GM23338 (cell line): Measurements from ENCODE around the gene TMSB15C. TPM values are rescaled to one million over a fixed set of nuclear protein-coding genes. Genes with fewer than 3 reads are reported as not detected.
A peak's percentile ranks its signal among the peaks of the same experiment; 100 is the strongest.

Source experiments
- ATAC-seq: fragments of 200-7000 bp; cut with Tn5 transposase; 3 replicates; pipeline ENCODE4 v1.9.1; 2020
- DNase-seq: peaks from one replicate; pipeline ENCODE4 v3.0.0-alpha.2; 2015; ENCODE audit warnings: low spot score
- H2AFZ ChIP-seq: fragments of 200-600 bp; sonication (generic); 2 replicates; pipeline ENCODE4 v1.8.0; 2016; ENCODE audit warnings: antibody characterized with exemption, mild to moderate bottlenecking, moderate library complexity
- H3F3A ChIP-seq: fragments of 200-600 bp; sonication (generic); replicated peaks from 2 replicates; pipeline ENCODE4 v1.8.0; 2017; ENCODE audit warnings: antibody characterized with exemption, mixed run types, low read depth
- H3K27ac ChIP-seq: fragments of 200-600 bp; sonication (generic); 2 replicates; pipeline ENCODE4 v1.6.1; 2016; ENCODE audit warnings: low read depth
- H3K27me3 ChIP-seq: fragments of 200-600 bp; sonication (generic); 2 replicates; pipeline ENCODE4 v1.8.0; 2016; ENCODE audit warnings: mild to moderate bottlenecking, mixed run types, moderate library complexity; ENCODE audit not compliant: insufficient read depth
- H3K36me3 ChIP-seq: fragments of 200-600 bp; sonication (generic); 2 replicates; pipeline ENCODE4 v1.8.0; 2016; ENCODE audit warnings: mild to moderate bottlenecking; ENCODE audit not compliant: insufficient read depth
- H3K4me1 ChIP-seq: fragments of 200-600 bp; sonication (generic); 2 replicates; pipeline ENCODE4 v1.8.0; 2016; ENCODE audit warnings: mild to moderate bottlenecking, moderate library complexity; ENCODE audit not compliant: insufficient read depth
- H3K4me2 ChIP-seq: fragments of 200-600 bp; sonication (generic); 2 replicates; pipeline ENCODE4 v1.7.1; 2017; ENCODE audit warnings: mixed run types
- H3K4me3 ChIP-seq: fragments of 200-600 bp; sonication (generic); 2 replicates; pipeline ENCODE4 v1.6.1; 2016; ENCODE audit warnings: mixed run types
- H3K79me2 ChIP-seq: fragments of 200-600 bp; sonication (generic); replicated peaks from 2 replicates; pipeline ENCODE4 v1.8.0; 2017; ENCODE audit warnings: mild to moderate bottlenecking; ENCODE audit not compliant: insufficient read depth
- H3K9me2 ChIP-seq: fragments of 200-600 bp; sonication (generic); 2 replicates; pipeline ENCODE4 v1.8.0; 2017; ENCODE audit not compliant: insufficient read depth
- H4K20me1 ChIP-seq: fragments of 200-600 bp; sonication (generic); replicated peaks from 2 replicates; pipeline ENCODE4 v1.8.0; 2017; ENCODE audit warnings: mild to moderate bottlenecking; ENCODE audit not compliant: insufficient read depth
- H3K27ac Mint-ChIP-seq: 2 replicates; pipeline ENCODE4 v1.8.0; 2020; ENCODE audit warnings: inconsistent platforms, mild to moderate bottlenecking, moderate library complexity, mixed read lengths
- H3K27me3 Mint-ChIP-seq: 3 replicates; pipeline ENCODE4 v1.8.0; 2022; ENCODE audit warnings: low read depth, mild to moderate bottlenecking, moderate library complexity, mixed read lengths, inconsistent platforms; ENCODE audit not compliant: insufficient read depth, poor library complexity
- H3K36me3 Mint-ChIP-seq: 3 replicates; pipeline ENCODE4 v1.8.0; 2021; ENCODE audit warnings: low read depth, mild to moderate bottlenecking, inconsistent platforms, moderate library complexity, mixed read lengths
- H3K4me1 Mint-ChIP-seq: 3 replicates; pipeline ENCODE4 v1.8.0; 2020; ENCODE audit warnings: mild to moderate bottlenecking, inconsistent platforms, mixed read lengths
- H3K4me3 Mint-ChIP-seq: 3 replicates; pipeline ENCODE4 v1.8.0; 2021; ENCODE audit warnings: moderate library complexity, mild to moderate bottlenecking, inconsistent platforms, mixed read lengths
- H3K9me3 Mint-ChIP-seq: 3 replicates; pipeline ENCODE4 v1.8.0; 2020; ENCODE audit warnings: moderate library complexity, mild to moderate bottlenecking, inconsistent platforms, mixed read lengths
- CTCF ChIP-seq, 2 experiments: fragments of 200-600 bp in 1 of 2; sonication (generic) in 1 of 2; conservative IDR thresholded peaks; 2 replicates each; pipeline versions ENCODE4 v1.5.1 to v1.6.1; 2016 to 2017; ENCODE audit warnings: antibody characterized with exemption in 2 of 2, low read depth in 2 of 2, mild to moderate bottlenecking in 2 of 2, moderate library complexity in 1 of 2
- EZH2 ChIP-seq: fragments of 200-600 bp; sonication (generic); IDR thresholded peaks from one replicate; pipeline ENCODE4 v1.8.0; 2017; ENCODE audit warnings: antibody characterized with exemption, mild to moderate bottlenecking, low read depth; ENCODE audit not compliant: unreplicated experiment
- JUNB ChIP-seq: IDR thresholded peaks from one replicate; pipeline ENCODE4 v1.6.1; 2016; ENCODE audit warnings: antibody characterized with exemption; ENCODE audit not compliant: unreplicated experiment
- POLR2AphosphoS5 ChIP-seq: IDR thresholded peaks from 2 replicates; pipeline ENCODE4 v1.6.1; 2016; ENCODE audit warnings: antibody characterized with exemption, low read depth
- REST ChIP-seq: IDR thresholded peaks from one replicate; pipeline ENCODE4 v1.6.1; 2018; ENCODE audit warnings: antibody characterized with exemption; ENCODE audit not compliant: unreplicated experiment
- STAT1 ChIP-seq: IDR thresholded peaks from one replicate; pipeline ENCODE4 v1.6.1; 2016; ENCODE audit warnings: antibody characterized with exemption; ENCODE audit not compliant: unreplicated experiment
- ZNF114 ChIP-seq: fragments of 250-450 bp; sonication (Bioruptor Pico); IDR thresholded peaks from 2 replicates; pipeline ENCODE4 v1.5.0; 2020; ENCODE audit warnings: mild to moderate bottlenecking, moderate library complexity
- ZNF331 ChIP-seq: fragments of 250-450 bp; sonication (Bioruptor Pico); IDR thresholded peaks from 2 replicates; pipeline ENCODE4 v1.5.0; 2020; ENCODE audit warnings: low read depth, mild to moderate bottlenecking, moderate library complexity
- polyA plus RNA-seq: library from polyadenylated mRNA; unstranded; fragments of >200 nt; fragmentation: Nextera tagmentation; extraction: Ambion mirVana; gene quantifications from 2 replicates; pipeline ENCODE4 v1.2.1, GENCODE V29; 2016
- total RNA-seq: library from RNA; depleted of rRNA; stranded (reverse); fragments of >200 nt; shearing (Covaris generic); gene quantifications from 2 replicates; pipeline ENCODE4 v1.2.3, GENCODE V29; 2014

TMSB15C gene
- total and polyA plus RNA-seq, 2 experiments from 2014 or later: 1.1 to 3.9 TPM

GRCh38 chrX:104117759-104118158 lies 41.7 kb upstream of the TMSB15C start (continued):
- TF ChIP-seq CTCF (conservative IDR thresholded peaks at IDR 0.05; ENCODE audit: low read depth in 2 of 2): no peak
- no peak for TF ChIP-seq STAT1
- TF ChIP-seq EZH2: no peak
- TF ChIP-seq ZNF114 (CRISPR knock-in tag): no peak

- Mint-ChIP-seq H3K9me3 (no peaks in the 10 kb centered on the region), H3K27me3 (peaks cover 8% of the 10 kb centered on the region), H3K36me3 (no peaks in the 10 kb centered on the region), H3K4me3 (peak overlapping the region; percentile 88), H3K27ac (no peak overlapping the region), H3K4me1 (peaks cover 29% of the 10 kb centered on the region; the same call in 2 of the 3 replicates)
- H3K79me2 ChIP-seq: no peaks in the 10 kb centered on the region
- H3K9me2 ChIP-seq: no peaks in the 10 kb centered on the region
- ATAC-seq (peak; percentile 74), DNase-seq (peak; percentile 74)
- no peaks in the 10 kb centered on the region for H3K27me3 ChIP-seq
- H3K4me3 ChIP-seq: peak overlapping the region; percentile 71
- H3K27ac ChIP-seq: no peak overlapping the region
- H3K4me1 ChIP-seq: peaks cover 6% of the 10 kb centered on the region
- TF ChIP-seq ZNF331 (CRISPR knock-in tag): no peak
- TF ChIP-seq REST: no peak
- TF ChIP-seq POLR2AphosphoS5: no peak
- no peak for TF ChIP-seq JUNB
- TF ChIP-seq CTCF (conservative IDR thresholded peaks at IDR 0.05; ENCODE audit: low read depth in 2 of 2): peak; percentile 44 to 65
- peak overlapping the region; percentile 84 for H3K4me2 ChIP-seq
- no peaks in the 10 kb centered on the region for H3K36me3 ChIP-seq
- H4K20me1 ChIP-seq: no peaks in the 10 kb centered on the region; the same call in 1 of the 2 replicates
- no peaks in the 10 kb centered on the region for H3F3A ChIP-seq
- no peak overlapping the region for H2AFZ ChIP-seq
Measured at GRCh38 chrX:104113222-104113965, 37.4 kb upstream of the TMSB15C start.
